NCI-H1694 treated with DMSO at 0.1 percent for 48 hours (cell line): Measurements from ENCODE around the gene HSPA12B.

Source experiments
- DNase-seq: peaks from one replicate; lab custom pipeline; 2025; lab: John Stamatoyannopoulos, UW

Gene HSPA12B

GRCh38 chr20:3705491-3705969 is 27.0 kb upstream of the HSPA12B start:
- no peak for DNase-seq

GRCh38 chr20:3705970-3706739 is 26.3 kb upstream of the HSPA12B start:
- no peak for DNase-seq

DNA sequence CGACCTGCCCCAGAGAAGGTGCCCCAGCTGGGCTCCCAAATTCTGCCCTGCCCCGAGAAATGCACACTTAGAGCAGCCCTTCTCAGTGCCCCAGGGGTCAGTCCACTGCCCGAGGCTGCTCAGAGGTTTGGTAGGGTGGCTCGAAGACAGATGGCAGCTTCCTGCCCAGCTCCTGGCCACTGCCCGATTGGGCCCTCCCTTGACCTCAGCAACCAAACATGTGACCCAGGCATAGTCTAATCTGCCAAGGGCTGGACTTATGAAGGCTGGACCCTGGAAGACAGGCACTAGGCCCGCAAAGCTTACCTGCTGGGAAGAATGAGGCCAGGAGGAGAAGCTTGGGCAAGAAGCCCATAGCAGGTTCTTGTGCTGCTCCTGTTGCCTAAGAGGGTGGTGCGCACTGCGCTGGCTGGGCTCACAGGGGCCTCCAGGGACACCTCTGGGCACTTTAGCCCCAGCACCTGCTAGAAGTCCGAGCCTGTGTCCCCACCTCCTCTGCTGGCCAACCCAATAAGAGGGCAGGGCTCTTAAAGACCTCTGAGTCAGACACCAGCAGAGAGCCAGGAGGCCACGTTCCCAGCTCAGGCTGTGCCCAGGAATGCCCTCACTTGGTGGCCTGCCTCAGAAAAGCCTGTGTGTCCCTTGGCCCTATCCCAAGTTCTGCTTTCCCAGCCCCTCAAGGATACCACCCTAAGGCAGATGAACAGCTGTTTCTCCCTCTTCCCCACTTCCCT is 25.5 kb upstream of the HSPA12B start:
- DNase-seq, result no peak

DNA sequence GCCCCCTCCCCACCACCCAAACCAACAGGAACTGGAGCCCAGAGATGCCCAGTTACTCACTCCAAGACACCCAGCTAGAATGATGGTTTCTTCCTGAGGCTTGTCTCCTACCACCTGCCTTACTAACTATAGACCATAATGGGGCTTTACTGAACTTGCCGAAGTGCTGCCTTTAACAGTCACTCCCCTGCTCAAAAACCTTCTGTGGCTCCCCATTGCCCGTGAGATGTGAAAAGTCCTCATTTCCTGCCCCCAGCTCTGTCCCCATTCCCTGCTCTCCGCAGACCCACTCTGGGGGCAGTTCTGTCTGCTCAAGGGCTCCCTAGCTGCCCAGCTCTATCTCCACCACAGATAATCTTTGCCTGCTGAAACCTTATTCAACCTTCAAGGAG is 25.0 kb upstream of the HSPA12B start:
- no peak for DNase-seq

- no peak for DNase-seq
Observed at GRCh38 chr20:3710011-3710466, 22.4 kb upstream of the HSPA12B start.

DNA sequence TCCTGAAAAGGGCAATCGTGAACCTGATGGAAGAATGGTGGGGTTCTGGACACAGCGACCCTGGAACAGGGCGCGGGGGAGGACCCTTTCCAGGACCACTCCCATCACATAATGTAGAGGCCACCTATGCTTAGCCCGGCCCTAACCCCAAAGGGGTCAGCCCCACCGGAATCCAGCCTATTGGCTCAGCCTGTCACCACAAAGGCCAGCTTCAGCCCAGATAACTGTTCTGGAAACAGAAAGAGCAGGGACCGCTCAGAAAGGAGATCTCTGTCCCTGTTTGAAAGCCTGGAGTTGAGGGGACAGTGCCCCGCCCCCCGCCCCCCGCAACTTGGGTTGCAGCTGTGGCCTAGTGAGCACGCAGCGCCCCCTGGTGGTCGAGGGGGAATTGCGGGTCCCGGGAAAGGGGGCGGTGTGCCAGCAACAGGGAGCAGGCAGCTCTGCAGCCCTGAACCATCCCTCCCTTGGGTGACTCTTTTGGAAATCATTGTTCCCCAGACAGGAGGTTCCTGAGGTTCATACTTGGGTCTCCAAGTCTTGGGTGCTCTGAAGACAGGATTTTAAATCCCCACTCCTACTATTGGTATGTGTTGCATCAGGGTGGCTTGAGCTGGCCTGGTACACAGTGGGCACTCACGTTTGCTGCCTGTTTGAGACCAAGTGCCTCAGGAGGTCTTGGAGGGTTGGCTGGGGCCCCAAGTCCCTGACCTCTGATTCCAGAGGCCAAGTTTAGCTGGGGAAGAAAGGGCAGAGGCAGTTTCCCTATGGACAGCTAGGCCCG is 21.6 kb upstream of the HSPA12B start:
- no peak for DNase-seq

DNA sequence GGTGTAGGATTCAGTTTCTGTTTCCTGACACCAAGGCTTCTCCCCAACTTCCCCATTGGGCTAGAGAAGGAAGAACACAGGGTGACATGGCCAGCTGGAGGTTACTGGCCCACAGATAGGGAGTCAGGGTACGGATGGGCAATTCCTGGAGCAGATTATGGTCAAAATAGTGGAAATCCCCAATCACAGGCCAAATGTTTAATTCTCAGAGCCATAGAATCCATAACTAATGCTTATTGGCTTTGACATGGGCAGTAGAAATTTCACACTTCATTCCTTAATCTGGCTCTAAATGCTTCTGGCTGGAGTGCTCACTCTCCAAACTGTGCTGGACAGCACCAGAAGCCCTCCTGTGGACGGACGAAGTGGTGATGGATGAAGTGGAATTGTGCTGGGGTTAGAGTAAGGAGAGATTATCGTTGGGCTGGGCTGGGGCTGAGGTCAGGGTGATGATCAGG is 21.0 kb upstream of the HSPA12B start:
- no peak for DNase-seq

DNA sequence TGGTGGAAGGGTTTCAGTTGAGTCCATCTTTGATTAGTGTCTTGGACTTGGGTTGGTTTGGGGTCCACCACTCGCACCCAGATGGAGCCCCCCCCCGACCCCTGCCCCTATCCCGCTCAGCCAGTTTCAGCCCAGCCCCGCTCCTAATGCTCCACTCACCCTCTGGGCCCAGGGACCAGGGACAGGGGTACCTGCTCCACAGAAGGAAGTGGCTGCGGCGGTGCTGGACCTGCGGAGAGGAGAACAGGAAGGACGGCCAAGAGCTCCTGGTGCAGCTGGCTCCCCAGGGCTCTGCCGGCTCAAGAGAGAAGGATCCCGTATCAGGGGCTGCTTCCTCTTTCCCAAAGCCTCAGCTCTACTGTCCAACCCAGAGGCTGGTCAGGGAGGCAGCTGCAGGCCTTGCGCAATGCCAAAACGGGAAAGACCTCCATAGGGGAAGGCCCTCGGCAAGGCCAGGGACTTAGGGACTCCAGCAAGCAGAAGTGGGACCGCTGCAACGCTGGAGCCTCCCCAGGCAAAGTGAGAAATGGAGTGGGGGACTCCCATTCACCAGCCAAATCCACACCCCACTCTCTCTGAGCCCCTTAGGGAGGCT is 20.1 kb upstream of the HSPA12B start, which contains the start of gene SIGLEC1:
Gene SIGLEC1 (minus strand): TSS at position 322 of the 595 bp plus-strand sequence. CDS start 5,472 bp downstream, outside the sequence.
- DNase-seq, result no peak

- DNase-seq, result no peak
Observed at GRCh38 chr20:3714092-3714491, 18.4 kb upstream of the HSPA12B start.

DNA sequence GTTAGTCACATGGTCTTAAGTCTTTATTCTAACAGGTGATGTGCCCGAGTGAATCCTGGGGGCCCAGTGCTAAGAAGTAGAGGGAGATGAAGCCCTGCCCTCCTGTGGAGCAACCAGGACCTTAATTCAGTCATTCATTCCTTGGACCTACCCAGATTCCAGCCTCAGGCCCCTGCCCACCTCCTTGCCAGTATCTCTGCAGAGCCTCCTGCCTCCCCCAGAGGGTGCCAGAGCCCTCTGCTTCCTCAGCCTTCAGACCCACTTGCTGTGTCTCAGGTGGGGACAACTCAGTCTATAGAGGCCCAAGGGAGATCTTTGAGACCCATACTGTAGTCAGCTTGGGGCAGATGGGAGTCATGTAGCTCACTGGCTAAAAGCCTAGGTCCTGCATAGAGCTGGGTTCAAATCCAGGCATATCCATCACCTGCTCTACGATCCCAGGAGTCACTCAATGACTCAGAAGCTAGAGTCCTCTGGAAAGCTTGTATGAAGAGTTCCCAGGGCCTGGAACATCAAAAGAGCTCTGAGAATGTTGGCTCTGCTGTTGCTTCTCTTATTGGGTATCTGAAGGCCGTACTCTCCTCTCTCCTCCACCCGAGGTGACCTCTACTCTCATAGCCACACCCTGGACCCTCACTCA is 16.2 kb upstream of the HSPA12B start:
- peak; percentile 49 for DNase-seq

DNA sequence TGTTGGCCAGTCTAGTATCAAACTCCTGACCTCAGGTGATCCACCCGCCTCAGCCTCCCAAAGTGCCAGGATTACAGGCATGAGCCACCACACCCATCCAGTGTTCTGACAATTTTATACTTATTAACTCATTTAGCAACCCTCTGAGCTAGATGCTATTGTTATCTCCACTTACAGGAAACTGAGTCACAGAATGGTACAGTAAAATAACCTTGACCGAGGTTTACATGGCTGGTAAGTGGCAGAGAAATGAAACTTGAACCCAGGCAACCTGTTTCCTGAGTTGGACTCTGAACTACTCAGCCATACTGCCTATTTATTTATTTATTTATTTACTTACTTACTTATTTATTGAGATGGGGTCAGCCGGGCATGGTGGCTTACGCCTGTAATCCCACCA is 13.4 kb upstream of the HSPA12B start:
- DNase-seq, result no peak

DNA sequence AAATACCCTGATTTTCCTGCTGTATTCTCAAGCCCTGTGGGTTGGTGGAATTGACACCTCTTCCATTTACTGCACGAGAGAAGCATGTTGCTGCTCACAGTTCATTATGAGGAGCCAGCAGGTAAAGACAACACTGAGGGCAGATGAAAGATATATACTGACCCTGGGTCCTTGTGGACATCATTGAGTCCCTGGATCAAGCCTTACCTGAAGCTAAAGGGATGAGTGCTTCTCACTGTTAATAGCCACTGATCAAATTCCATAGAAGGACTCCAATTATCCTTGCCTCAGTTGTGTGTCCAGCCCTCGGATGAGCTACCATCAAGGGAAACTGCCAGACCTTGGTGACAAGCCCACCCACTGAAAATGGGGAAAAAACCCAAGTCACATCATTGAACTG is 12.4 kb upstream of the HSPA12B start:
- no peak for DNase-seq

GRCh38 chr20:3720626-3721025 is 11.9 kb upstream of the HSPA12B start:
- DNase-seq, result no peak

DNA sequence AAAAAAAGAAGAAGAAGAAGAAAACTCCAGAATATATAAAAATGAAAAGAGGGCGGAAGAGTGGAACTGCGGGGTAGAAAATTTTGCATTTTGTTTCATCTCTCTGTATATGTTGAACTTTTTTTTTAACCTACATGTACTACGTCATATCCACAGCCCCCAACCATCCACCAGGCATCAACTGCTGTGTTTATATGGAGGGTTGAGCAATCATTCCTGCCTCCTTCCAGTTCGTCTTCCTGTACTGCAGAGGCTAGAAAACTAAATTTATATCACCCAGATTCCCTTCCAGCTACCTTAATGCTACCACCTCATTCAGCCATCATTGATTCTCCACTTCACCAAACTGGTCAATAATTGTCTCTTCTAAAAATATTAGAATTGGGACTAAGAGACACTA is 10.6 kb upstream of the HSPA12B start:
- DNase-seq, result no peak

DNA sequence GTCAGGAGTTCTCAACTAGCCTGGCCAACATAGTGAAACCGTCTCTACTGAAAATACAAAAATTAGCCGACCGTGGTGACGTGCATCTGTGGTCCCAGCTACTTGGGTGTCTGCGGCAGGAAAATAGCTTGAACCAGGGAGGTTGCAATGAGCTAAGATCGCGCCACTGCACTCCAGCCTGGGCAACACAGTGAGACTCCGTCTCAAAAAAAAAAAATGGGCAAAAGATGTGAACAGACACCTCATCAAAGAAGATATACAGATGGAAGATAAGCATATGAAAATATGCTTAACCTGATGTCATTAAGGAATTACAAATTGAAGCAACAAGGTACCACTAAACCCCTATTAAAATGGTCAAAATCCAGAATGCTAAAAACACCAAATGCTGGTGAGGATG is 9.2 kb upstream of the HSPA12B start:
- DNase-seq, result no peak

DNA sequence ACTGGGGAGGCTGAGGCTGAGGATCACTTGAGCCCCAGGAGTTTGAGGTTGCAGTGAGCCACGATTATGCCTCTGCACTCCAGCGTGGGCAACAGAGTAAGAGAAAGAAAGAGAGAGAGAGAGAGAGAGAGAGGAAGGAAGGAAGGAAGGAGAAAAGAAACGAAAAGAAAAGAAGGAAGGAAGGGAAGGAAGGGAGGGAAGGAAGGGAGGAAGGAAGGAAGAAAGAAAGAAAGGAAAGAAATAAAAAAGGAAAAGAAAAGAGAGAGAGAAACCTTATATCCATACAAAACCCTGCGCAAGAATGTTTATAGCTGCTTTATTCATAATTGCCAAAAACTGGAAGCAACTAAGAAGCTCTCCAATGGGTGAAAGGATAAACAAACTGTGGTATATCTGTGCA is 8.1 kb upstream of the HSPA12B start:
- no peak for DNase-seq

- DNase-seq, result no peak
Observed at GRCh38 chr20:3727401-3728021, 5.0 kb upstream of the HSPA12B start.

GRCh38 chr20:3728354-3728753 is 4.1 kb upstream of the HSPA12B start:
- no peak for DNase-seq

DNA sequence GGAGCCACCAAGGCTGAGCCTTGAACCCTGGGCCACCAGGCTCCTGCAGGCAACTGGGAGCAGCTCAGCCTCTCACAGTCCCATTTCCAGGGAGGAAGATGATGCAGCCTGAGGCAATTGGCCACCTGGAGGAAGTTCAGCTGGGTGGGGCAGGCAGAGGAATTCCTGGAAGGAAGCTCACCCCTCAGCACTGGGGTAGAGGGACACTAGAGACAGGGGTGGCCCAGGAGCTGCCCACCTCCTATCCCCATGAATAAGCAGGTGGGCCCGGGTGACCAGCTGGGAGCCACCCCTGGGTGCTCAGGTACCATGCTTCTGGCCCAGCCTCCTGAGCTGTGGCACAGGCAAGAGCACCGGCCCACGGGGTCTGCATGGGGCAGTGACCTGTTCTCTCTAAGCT is 3.6 kb upstream of the HSPA12B start:
- no peak for DNase-seq

DNA sequence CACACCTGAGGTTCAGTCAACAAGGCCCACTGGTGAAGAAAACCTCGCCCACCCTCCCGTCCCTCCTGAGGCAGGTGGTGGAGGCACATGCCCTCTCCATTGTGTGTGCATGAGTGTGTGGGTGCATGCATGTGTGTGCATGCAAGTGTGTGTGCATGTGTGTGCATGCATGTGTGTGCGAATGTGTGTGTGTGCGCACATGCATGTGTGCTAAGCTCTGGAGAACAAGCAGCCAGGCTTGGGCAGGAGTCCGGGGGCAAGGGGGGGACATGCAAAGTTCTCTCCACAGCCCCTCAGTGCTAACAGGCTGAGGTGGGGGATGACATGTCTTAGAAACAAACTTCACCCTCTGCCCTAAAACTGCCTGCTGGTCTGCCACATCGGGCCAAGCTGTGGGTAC is 3.1 kb upstream of the HSPA12B start:
- no peak for DNase-seq
